Liver (tissue), 9 donors: Measurements from ENCODE around the gene RLBP1. TPM values are rescaled to one million over a fixed set of nuclear protein-coding genes. Genes with fewer than 3 reads are reported as not detected.

Experiments
- DNase-seq: peaks from one replicate; pipeline ENCODE4 v3.0.0-alpha.2; 2017; ENCODE audit warnings: low spot score
- H3K27ac ChIP-seq, 2 donors: one replicate each; pipeline ENCODE4 v1.7.0; 2013; ENCODE audit warnings: inconsistent platforms in 2 of 2, low read length in 2 of 2, control low read depth in 1 of 2, low read depth in 1 of 2, mild to moderate bottlenecking in 1 of 2
- H3K27me3 ChIP-seq, 4 donors: one replicate each; pipeline versions ENCODE4 v1.6.1 to v1.7.0; 2013; ENCODE audit warnings: low read length in 3 of 4, inconsistent platforms in 1 of 4, mild to moderate bottlenecking in 1 of 4, moderate library complexity in 1 of 4; ENCODE audit not compliant: control insufficient read depth in 4 of 4, insufficient read depth in 4 of 4
- H3K36me3 ChIP-seq, 4 donors: one replicate each; pipeline versions ENCODE4 v1.6.1 to v1.7.0; 2013; ENCODE audit warnings: low read length in 3 of 4, mild to moderate bottlenecking in 3 of 4, low read depth in 1 of 4, moderate library complexity in 1 of 4; ENCODE audit not compliant: control insufficient read depth in 4 of 4, insufficient read depth in 3 of 4
- H3K4me1 ChIP-seq, 4 donors: one replicate each; pipeline versions ENCODE4 v1.6.1 to v1.7.0; 2013; ENCODE audit warnings: low read length in 3 of 4, mild to moderate bottlenecking in 3 of 4, moderate library complexity in 1 of 4; ENCODE audit not compliant: control insufficient read depth in 4 of 4, insufficient read depth in 4 of 4
- H3K4me3 ChIP-seq, 3 donors: one replicate each; pipeline versions ENCODE4 v1.6.1 to v1.7.0; 2013; ENCODE audit warnings: low read length in 3 of 3, control low read depth in 1 of 3, low read depth in 1 of 3, mild to moderate bottlenecking in 1 of 3
- H3K9ac ChIP-seq, 2 donors: one replicate each; pipeline ENCODE4 v1.7.0; 2013; ENCODE audit warnings: low read length in 2 of 2, mild to moderate bottlenecking in 2 of 2, moderate library complexity in 2 of 2, control low read depth in 1 of 2, low read depth in 1 of 2
- H3K9me3 ChIP-seq, 4 donors: one replicate each; pipeline versions ENCODE4 v1.6.1 to v1.7.0; 2013; ENCODE audit warnings: low read length in 3 of 4; ENCODE audit not compliant: control insufficient read depth in 4 of 4
- EGR1 ChIP-seq, 2 donors: IDR thresholded peaks; 2 replicates each; pipeline ENCODE4 v1.6.1; 2016 to 2018; ENCODE audit warnings: antibody characterized with exemption in 2 of 2, low read depth in 2 of 2
- FOXA1 ChIP-seq: IDR thresholded peaks from 2 replicates; pipeline ENCODE4 v1.6.1; 2016; ENCODE audit warnings: antibody characterized with exemption
- FOXA2 ChIP-seq: IDR thresholded peaks from 2 replicates; pipeline ENCODE4 v1.6.1; 2016; ENCODE audit warnings: antibody characterized with exemption
- GABPA ChIP-seq, 2 donors: IDR thresholded peaks in 1 of 2; conservative IDR thresholded peaks in 1 of 2; 2 replicates each; pipeline ENCODE4 v1.6.1; 2016; ENCODE audit warnings: antibody characterized with exemption in 2 of 2, mild to moderate bottlenecking in 1 of 2, moderate library complexity in 1 of 2
- HNF4A ChIP-seq, 2 donors: conservative IDR thresholded peaks; 2 replicates each; pipeline ENCODE4 v1.6.1; 2016; ENCODE audit warnings: antibody characterized with exemption in 2 of 2, mild to moderate bottlenecking in 2 of 2
- HNF4G ChIP-seq: IDR thresholded peaks from 2 replicates; pipeline ENCODE4 v1.6.1; 2016; ENCODE audit warnings: antibody characterized with exemption
- JUND ChIP-seq, 2 donors: IDR thresholded peaks; 2 replicates each; pipeline ENCODE4 v1.6.1; 2016; ENCODE audit warnings: antibody characterized with exemption in 2 of 2
- NR2F2 ChIP-seq: IDR thresholded peaks from 2 replicates; pipeline ENCODE4 v1.6.1; 2016; ENCODE audit warnings: antibody characterized with exemption
- RAD21 ChIP-seq, 2 donors: IDR thresholded peaks; 2 replicates each; pipeline ENCODE4 v1.6.1; 2016; ENCODE audit warnings: antibody characterized with exemption in 2 of 2, mild to moderate bottlenecking in 2 of 2
- RXRA ChIP-seq, 2 donors: IDR thresholded peaks; 2 replicates each; pipeline ENCODE4 v1.6.1; 2017 to 2018; ENCODE audit warnings: antibody characterized with exemption in 2 of 2, mild to moderate bottlenecking in 1 of 2
- SP1 ChIP-seq: IDR thresholded peaks from 2 replicates; pipeline ENCODE4 v1.6.1; 2018; ENCODE audit warnings: antibody characterized with exemption, mild to moderate bottlenecking
- TAF1 ChIP-seq: conservative IDR thresholded peaks from 2 replicates; pipeline ENCODE4 v1.6.1; 2016; ENCODE audit warnings: antibody characterized with exemption, mild to moderate bottlenecking
- YY1 ChIP-seq: IDR thresholded peaks from 2 replicates; pipeline ENCODE4 v1.6.1; 2016; ENCODE audit warnings: antibody characterized with exemption, mild to moderate bottlenecking
- WGBS: extraction: QIAGEN DNeasy Blood & Tissue Kit; methylation state at CpG from one replicate; pipeline ENCODE4 v1.1.7; 2013; 5-methylcytosine and 5-hydroxymethylcytosine counted together
- polyA plus RNA-seq, 2 donors: library from polyadenylated mRNA; stranded (reverse) in 1 of 2; unstranded in 1 of 2; fragments of 200-250 nt in 1 of 2; fragments of >200 nt in 1 of 2; fragmentation: Nextera tagmentation in 1 of 2; extraction: Ambion mirVana in 1 of 2; gene quantifications; one replicate each; pipeline versions ENCODE4 v1.2.1 to v1.2.3, GENCODE V29; 2013 to 2015
- total RNA-seq, 2 donors: library from RNA; depleted of rRNA; stranded (reverse); fragments of >200 nt; gene quantifications; one replicate each; pipeline ENCODE4 v1.2.3, GENCODE V29; 2014
- TF ChIP-seq, protein P1 (sequence below): fragments of 150-350 bp; IDR thresholded peaks from 2 replicates; pipeline ENCODE4 v1.5.1; 2017; ENCODE audit warnings: improper control_type of control experiment, low read depth, low read length; ENCODE audit not compliant: missing input control
- TF ChIP-seq, protein P2 (sequence below): IDR thresholded peaks from 2 replicates; pipeline ENCODE4 v1.6.1; 2016; ENCODE audit warnings: antibody characterized with exemption
- TF ChIP-seq, protein P3 (sequence below): IDR thresholded peaks from 2 replicates; pipeline ENCODE4 v1.6.1; 2016; ENCODE audit warnings: antibody characterized with exemption
- TF ChIP-seq, protein P4 (sequence below): IDR thresholded peaks from 2 replicates; pipeline ENCODE4 v1.6.1; 2016; ENCODE audit warnings: antibody characterized with exemption
- TF ChIP-seq, protein P5 (sequence below): IDR thresholded peaks from 2 replicates; pipeline ENCODE4 v1.6.1; 2016; ENCODE audit warnings: antibody characterized with exemption, mild to moderate bottlenecking
- donor health status: healthy.
- donor health status: healthy.
- donor health status: healthy.
- donor health status: healthy.
- donor health status: healthy.

The RLBP1 gene
- total and polyA plus RNA-seq, 4 donors = 0.17 TPM; not detected in 3

DNA sequence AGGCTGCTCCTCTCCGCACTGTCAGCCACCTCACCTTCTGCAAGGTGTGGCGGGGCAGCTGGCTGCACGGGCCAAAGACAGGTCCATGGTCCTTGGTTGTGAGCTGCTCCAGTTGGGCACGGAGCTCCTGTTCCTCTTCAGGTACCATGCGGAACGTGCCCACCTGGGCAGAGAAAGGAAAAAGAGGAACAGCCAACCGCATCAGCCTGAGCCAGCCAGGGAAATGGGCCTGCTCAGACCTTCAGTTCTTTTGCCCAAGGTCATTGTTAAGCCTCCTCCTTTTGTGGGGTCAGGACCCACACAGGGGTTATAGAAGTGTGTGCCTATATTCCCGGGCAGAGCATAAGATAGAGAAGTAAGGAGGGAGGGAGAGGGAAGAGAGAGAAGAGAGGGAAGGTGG lies 2.8 kb downstream of the RLBP1 start:
- no peak for DNase-seq

More for the DNA sequence above, 2.8 kb downstream of the RLBP1 start:
- Histone ChIP-seq H3K27ac (no peak overlapping the region), H3K36me3 (no peaks in the 10 kb centered on the region), H3K9ac (no peak overlapping the region), H3K4me3 (no peak overlapping the region), H3K27me3 (no peaks in the 10 kb centered on the region), H3K9me3 (no peaks in the 10 kb centered on the region), H3K4me1 (no peaks in the 10 kb centered on the region)
- WGBS = 91% methylated on average over 8 of the region's 8 CpGs
- no peak for TF ChIP-seq YY1
- no peak for TF ChIP-seq EGR1 (IDR thresholded peaks at IDR 0.05; ENCODE audit: low read depth in 2 of 2)
- no peak for TF ChIP-seq FOXA1
- TF ChIP-seq RXRA (IDR thresholded peaks at IDR 0.05) = no peak
- TF ChIP-seq JUND (IDR thresholded peaks at IDR 0.05) = no peak
- no peak for TF ChIP-seq FOXA2
- no peak for TF ChIP-seq SP1
- no peak for TF ChIP-seq TAF1
- TF ChIP-seq, protein P1, sequence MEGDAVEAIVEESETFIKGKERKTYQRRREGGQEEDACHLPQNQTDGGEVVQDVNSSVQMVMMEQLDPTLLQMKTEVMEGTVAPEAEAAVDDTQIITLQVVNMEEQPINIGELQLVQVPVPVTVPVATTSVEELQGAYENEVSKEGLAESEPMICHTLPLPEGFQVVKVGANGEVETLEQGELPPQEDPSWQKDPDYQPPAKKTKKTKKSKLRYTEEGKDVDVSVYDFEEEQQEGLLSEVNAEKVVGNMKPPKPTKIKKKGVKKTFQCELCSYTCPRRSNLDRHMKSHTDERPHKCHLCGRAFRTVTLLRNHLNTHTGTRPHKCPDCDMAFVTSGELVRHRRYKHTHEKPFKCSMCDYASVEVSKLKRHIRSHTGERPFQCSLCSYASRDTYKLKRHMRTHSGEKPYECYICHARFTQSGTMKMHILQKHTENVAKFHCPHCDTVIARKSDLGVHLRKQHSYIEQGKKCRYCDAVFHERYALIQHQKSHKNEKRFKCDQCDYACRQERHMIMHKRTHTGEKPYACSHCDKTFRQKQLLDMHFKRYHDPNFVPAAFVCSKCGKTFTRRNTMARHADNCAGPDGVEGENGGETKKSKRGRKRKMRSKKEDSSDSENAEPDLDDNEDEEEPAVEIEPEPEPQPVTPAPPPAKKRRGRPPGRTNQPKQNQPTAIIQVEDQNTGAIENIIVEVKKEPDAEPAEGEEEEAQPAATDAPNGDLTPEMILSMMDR = no peak
- TF ChIP-seq, protein P2, sequence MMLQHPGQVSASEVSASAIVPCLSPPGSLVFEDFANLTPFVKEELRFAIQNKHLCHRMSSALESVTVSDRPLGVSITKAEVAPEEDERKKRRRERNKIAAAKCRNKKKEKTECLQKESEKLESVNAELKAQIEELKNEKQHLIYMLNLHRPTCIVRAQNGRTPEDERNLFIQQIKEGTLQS = no peak
- no peak for TF ChIP-seq GABPA (IDR thresholded peaks at IDR 0.05 in 1 of 2, conservative IDR thresholded peaks at IDR 0.05 in 1 of 2)
- TF ChIP-seq, protein P3, sequence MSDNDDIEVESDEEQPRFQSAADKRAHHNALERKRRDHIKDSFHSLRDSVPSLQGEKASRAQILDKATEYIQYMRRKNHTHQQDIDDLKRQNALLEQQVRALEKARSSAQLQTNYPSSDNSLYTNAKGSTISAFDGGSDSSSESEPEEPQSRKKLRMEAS = no peak
- TF ChIP-seq HNF4G = no peak
- TF ChIP-seq RAD21 (IDR thresholded peaks at IDR 0.05) = no peak
- TF ChIP-seq, protein P4, sequence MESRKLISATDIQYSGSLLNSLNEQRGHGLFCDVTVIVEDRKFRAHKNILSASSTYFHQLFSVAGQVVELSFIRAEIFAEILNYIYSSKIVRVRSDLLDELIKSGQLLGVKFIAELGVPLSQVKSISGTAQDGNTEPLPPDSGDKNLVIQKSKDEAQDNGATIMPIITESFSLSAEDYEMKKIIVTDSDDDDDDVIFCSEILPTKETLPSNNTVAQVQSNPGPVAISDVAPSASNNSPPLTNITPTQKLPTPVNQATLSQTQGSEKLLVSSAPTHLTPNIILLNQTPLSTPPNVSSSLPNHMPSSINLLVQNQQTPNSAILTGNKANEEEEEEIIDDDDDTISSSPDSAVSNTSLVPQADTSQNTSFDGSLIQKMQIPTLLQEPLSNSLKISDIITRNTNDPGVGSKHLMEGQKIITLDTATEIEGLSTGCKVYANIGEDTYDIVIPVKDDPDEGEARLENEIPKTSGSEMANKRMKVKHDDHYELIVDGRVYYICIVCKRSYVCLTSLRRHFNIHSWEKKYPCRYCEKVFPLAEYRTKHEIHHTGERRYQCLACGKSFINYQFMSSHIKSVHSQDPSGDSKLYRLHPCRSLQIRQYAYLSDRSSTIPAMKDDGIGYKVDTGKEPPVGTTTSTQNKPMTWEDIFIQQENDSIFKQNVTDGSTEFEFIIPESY = no peak
- TF ChIP-seq HNF4A (conservative IDR thresholded peaks at IDR 0.05) = no peak
- TF ChIP-seq, protein P5, sequence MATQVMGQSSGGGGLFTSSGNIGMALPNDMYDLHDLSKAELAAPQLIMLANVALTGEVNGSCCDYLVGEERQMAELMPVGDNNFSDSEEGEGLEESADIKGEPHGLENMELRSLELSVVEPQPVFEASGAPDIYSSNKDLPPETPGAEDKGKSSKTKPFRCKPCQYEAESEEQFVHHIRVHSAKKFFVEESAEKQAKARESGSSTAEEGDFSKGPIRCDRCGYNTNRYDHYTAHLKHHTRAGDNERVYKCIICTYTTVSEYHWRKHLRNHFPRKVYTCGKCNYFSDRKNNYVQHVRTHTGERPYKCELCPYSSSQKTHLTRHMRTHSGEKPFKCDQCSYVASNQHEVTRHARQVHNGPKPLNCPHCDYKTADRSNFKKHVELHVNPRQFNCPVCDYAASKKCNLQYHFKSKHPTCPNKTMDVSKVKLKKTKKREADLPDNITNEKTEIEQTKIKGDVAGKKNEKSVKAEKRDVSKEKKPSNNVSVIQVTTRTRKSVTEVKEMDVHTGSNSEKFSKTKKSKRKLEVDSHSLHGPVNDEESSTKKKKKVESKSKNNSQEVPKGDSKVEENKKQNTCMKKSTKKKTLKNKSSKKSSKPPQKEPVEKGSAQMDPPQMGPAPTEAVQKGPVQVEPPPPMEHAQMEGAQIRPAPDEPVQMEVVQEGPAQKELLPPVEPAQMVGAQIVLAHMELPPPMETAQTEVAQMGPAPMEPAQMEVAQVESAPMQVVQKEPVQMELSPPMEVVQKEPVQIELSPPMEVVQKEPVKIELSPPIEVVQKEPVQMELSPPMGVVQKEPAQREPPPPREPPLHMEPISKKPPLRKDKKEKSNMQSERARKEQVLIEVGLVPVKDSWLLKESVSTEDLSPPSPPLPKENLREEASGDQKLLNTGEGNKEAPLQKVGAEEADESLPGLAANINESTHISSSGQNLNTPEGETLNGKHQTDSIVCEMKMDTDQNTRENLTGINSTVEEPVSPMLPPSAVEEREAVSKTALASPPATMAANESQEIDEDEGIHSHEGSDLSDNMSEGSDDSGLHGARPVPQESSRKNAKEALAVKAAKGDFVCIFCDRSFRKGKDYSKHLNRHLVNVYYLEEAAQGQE = no peak
- no peak for TF ChIP-seq NR2F2
